Stomach (tissue), 9 donors: ENCODE measurements around the gene FCHSD2. TPM values are rescaled to one million over a fixed set of nuclear protein-coding genes. Genes with fewer than 3 reads are reported as not detected.

ENCODE experiments used
- DNase-seq, 2 donors: peaks; one replicate each; pipeline versions ENCODE4 v3.0.0 to v3.0.0-alpha.2; 2013 to 2019
- H3K27ac ChIP-seq, 5 donors: fragments of 200-600 bp in 4 of 5; sonication (generic) in 4 of 5; one replicate each; pipeline ENCODE4 v1.5.1; 2013 to 2019; ENCODE audit warnings: mild to moderate bottlenecking in 1 of 5, moderate library complexity in 1 of 5
- H3K27me3 ChIP-seq, 3 donors: fragments of 200-600 bp; sonication (generic); one replicate each; pipeline ENCODE4 v1.5.1; 2017 to 2019; ENCODE audit warnings: mixed run types in 1 of 3
- H3K36me3 ChIP-seq, 4 donors: fragments of 200-600 bp; sonication (generic); 1 replicate in 3 of 4; 2 replicates in 1 of 4; pipeline ENCODE4 v1.5.1; 2016 to 2019
- H3K4me1 ChIP-seq, 4 donors: fragments of 200-600 bp; sonication (generic); one replicate each; pipeline ENCODE4 v1.5.1; 2016 to 2019
- H3K4me3 ChIP-seq, 4 donors: fragments of 200-600 bp; sonication (generic) in 3 of 4; one replicate each; pipeline ENCODE4 v1.5.1; 2016 to 2019; ENCODE audit warnings: mild to moderate bottlenecking in 1 of 4
- H3K9me3 ChIP-seq, 4 donors: fragments of 200-600 bp; sonication (generic); one replicate each; pipeline ENCODE4 v1.5.1; 2016 to 2019
- CTCF ChIP-seq, 7 experiments: fragments of 450-650 bp in 4 of 7; fragments of 200-600 bp in 3 of 7; sonication (generic) in 3 of 7; IDR thresholded peaks; one replicate each; pipeline ENCODE4 v1.5.1; 2016 to 2019; ENCODE audit warnings: antibody characterized with exemption in 7 of 7, control low read depth in 2 of 7, mild to moderate bottlenecking in 1 of 7
- EP300 ChIP-seq: sonication (generic); formaldehyde crosslinking; IDR thresholded peaks from one replicate; pipeline ENCODE4 v1.6.1; 2017; ENCODE audit warnings: antibody characterized with exemption
- POLR2A ChIP-seq, 4 donors: fragments of 450-650 bp; IDR thresholded peaks; one replicate each; pipeline ENCODE4 v1.6.1; 2016; ENCODE audit warnings: antibody characterized with exemption in 4 of 4, control low read depth in 2 of 4, mild to moderate bottlenecking in 1 of 4, moderate library complexity in 1 of 4
- POLR2AphosphoS5 ChIP-seq, 3 donors: sonication (generic); formaldehyde crosslinking; IDR thresholded peaks; one replicate each; pipeline ENCODE4 v1.6.1; 2016; ENCODE audit warnings: antibody characterized with exemption in 3 of 3
- WGBS, 5 donors: extraction: QIAGEN DNeasy Blood & Tissue Kit in 3 of 5; methylation state at CpG; one replicate each; pipeline versions ENCODE4 v1.1.5 to v1.1.7; 2013 to 2018; 5-methylcytosine and 5-hydroxymethylcytosine counted together
- intact Hi-C: fragments of 100-400 bp; cut with DNase I; formaldehyde crosslinking; loops from one replicate; pipeline ENCODE4 v1.15.1; 2023; ENCODE audit warnings: low total_unique reads
- polyA plus RNA-seq, 3 donors: library from polyadenylated mRNA; stranded (reverse); fragments of 200-250 nt; gene quantifications; one replicate each; pipeline ENCODE4 v1.2.3, GENCODE V29; 2013
- total RNA-seq, 5 donors: library from RNA; depleted of rRNA; stranded (reverse); fragments of >200 nt; gene quantifications; one replicate each; pipeline versions ENCODE4 v1.1.0 to v1.2.3, GENCODE V29; 2014 to 2016
- donor health status: healthy with polysubstance abuse.
- donor health status: Bipolar disorder and iron deficiency.
- donor health status: healthy.

Gene FCHSD2
- total and polyA plus RNA-seq, 8 donors: 5.7 to 64.3 (median 15.9) TPM

GRCh38 chr11:72954860-72955259 lies 187.3 kb downstream of the FCHSD2 start:
- intact Hi-C loops: no loop called here

DNA sequence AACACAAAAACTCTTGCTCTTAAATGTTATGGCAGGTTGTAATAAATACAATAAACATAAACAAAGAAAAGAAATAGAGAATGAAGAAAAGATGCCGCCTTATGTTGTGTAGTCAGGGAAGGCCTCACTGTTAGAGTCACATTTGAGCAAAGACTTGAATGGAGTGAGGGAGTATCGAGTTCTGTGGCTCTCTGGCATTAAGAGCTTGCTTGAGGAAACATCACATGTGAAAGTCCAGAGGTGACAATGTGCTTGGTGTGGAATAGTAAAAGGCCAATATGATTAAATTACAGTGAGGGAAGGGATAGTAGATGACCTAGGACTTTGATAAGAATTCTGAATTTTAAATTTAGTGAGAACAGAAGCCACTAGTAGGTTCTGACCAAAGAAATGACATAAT lies 188.5 kb downstream of the FCHSD2 start:
- intact Hi-C loops: no loop called here
- Histone ChIP-seq H3K4me1 (no peaks in the 10 kb centered on the region), H3K27me3 (no peaks in the 10 kb centered on the region), H3K36me3 (no peaks in the 10 kb centered on the region), H3K9me3 (no peaks in the 10 kb centered on the region), H3K27ac (no peak overlapping the region), H3K4me3 (no peak overlapping the region)
- no peak for DNase-seq
- 94 to 98% (median 97%) methylated on average over 2 of the region's 2 CpGs for WGBS, 5 donors
- no peak for TF ChIP-seq EP300
- no peak for TF ChIP-seq CTCF (IDR thresholded peaks at IDR 0.05)
- no peak for TF ChIP-seq POLR2AphosphoS5 (IDR thresholded peaks at IDR 0.05)
- TF ChIP-seq POLR2A (IDR thresholded peaks at IDR 0.05): no peak

More at GRCh38 chr11:72954860-72955259, 187.3 kb downstream of the FCHSD2 start:
- Histone ChIP-seq H3K9me3 (no peaks in the 10 kb centered on the region), H3K27ac (no peak overlapping the region), H3K36me3 (peaks cover 0 to 1% (median under 1%) of the 10 kb centered on the region in 4 donors), H3K4me3 (no peak overlapping the region), H3K4me1 (no peaks in the 10 kb centered on the region), H3K27me3 (no peaks in the 10 kb centered on the region)
- no peak for TF ChIP-seq CTCF (IDR thresholded peaks at IDR 0.05)
- TF ChIP-seq POLR2AphosphoS5 (IDR thresholded peaks at IDR 0.05): no peak
- TF ChIP-seq EP300: no peak
- TF ChIP-seq POLR2A (IDR thresholded peaks at IDR 0.05): no peak
- no peak for DNase-seq
- WGBS, 5 donors: 79 to 93% (median 85%) methylated on average over 3 of the region's 3 CpGs

GRCh38 chr11:72951888-72952287 lies 190.2 kb downstream of the FCHSD2 start:
- peak overlapping the region in 2 of 5 donors; percentile 5 to 28 for H3K27ac ChIP-seq
- H3K4me1 ChIP-seq: no peaks in the 10 kb centered on the region
- no peak for TF ChIP-seq POLR2A (IDR thresholded peaks at IDR 0.05)
- no peak for TF ChIP-seq POLR2AphosphoS5 (IDR thresholded peaks at IDR 0.05)
- no peak for TF ChIP-seq EP300
- no peak for TF ChIP-seq CTCF (IDR thresholded peaks at IDR 0.05)
- H3K36me3 ChIP-seq: no peaks in the 10 kb centered on the region
- intact Hi-C loops: no loop called here
- no peaks in the 10 kb centered on the region for H3K27me3 ChIP-seq
- H3K4me3 ChIP-seq: no peak overlapping the region
- no peak for DNase-seq
- H3K9me3 ChIP-seq: no peaks in the 10 kb centered on the region

DNA sequence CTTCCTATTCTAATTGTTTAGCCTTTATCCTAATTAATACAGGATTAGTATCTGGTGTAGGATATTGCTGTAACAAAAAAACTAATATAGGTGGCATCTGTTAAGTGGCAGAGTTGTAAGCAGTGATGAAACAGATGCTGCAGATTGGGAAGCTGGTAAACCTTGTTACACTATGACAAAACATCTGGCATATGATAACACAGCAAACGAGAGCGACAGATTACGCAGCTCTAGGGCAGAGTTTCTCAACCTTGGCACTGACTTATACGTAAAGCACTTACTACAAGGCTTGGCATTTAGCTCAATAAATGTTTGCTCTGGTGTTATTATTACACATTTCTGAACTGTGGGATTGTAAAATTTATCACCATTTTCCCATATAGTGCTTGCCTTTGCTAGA lies 190.9 kb downstream of the FCHSD2 start:
- intact Hi-C loops: no loop called here
- Histone ChIP-seq H3K4me1 (no peaks in the 10 kb centered on the region), H3K27ac (peak overlapping the region in 2 of 5 donors; percentile 5 to 7), H3K4me3 (no peak overlapping the region), H3K27me3 (no peaks in the 10 kb centered on the region), H3K9me3 (no peaks in the 10 kb centered on the region), H3K36me3 (no peaks in the 10 kb centered on the region)
- TF ChIP-seq POLR2A (IDR thresholded peaks at IDR 0.05) (no peak), EP300 (no peak), CTCF (IDR thresholded peaks at IDR 0.05) (no peak), POLR2AphosphoS5 (IDR thresholded peaks at IDR 0.05) (no peak)
- DNase-seq: no peak
- 27 to 63% (median 37%) methylated on average over 4 of the region's 4 CpGs for WGBS, 5 donors
